ENCODE data around the gene ARSG. TPM values are rescaled to one million over a fixed set of nuclear protein-coding genes. Genes with fewer than 3 reads are reported as not detected.
"Not testable (repeated sequence)": the region's sequence is repeated elsewhere in the genome, so short reads cannot be mapped to it uniquely, and the experiment has no call there.

Gene ARSG
- total RNA-seq, 1 experiment from 2014 or later: 6.1 TPM

DNA sequence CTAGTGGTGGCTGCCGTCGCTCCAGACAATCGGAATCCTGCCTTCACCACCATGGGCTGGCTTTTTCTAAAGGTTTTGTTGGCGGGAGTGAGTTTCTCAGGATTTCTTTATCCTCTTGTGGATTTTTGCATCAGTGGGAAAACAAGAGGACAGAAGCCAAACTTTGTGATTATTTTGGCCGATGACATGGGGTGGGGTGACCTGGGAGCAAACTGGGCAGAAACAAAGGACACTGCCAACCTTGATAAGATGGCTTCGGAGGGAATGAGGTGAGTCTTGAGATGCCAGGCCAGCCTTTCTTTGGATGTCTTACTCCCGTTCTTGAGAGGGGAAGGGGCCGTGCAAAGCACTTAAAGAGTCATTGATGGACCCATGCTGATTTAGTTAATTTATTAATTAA, 16.1 kb downstream of the ARSG start:
- DNase-seq: no peak
- Mint-ChIP-seq H3K4me1 (ENCODE audit: low read depth, unreplicated experiment) (no peaks in the 10 kb centered on the region), H3K27ac (ENCODE audit: unreplicated experiment) (no peak overlapping the region), H3K36me3 (ENCODE audit: insufficient read depth, unreplicated experiment) (peaks cover 4% of the 10 kb centered on the region), H3K4me3 (ENCODE audit: unreplicated experiment) (no peak overlapping the region), H3K27me3 (ENCODE audit: insufficient read depth, unreplicated experiment) (no peaks in the 10 kb centered on the region), H3K9me3 (ENCODE audit: unreplicated experiment) (no peaks in the 10 kb centered on the region)
- no peaks in the 10 kb centered on the region for H3K4me1 ChIP-seq
- intact Hi-C loops (cut with micrococcal nuclease; ENCODE audit: unreplicated experiment): no loop called here
- no peaks in the 10 kb centered on the region for H3K27me3 ChIP-seq (replicated peaks; ENCODE audit: control insufficient read depth, insufficient read depth, low read length)
- POLR2A ChIA-PET: no interaction called here
- CTCF ChIA-PET: no interaction called here
- H3K9me3 ChIP-seq: no peaks in the 10 kb centered on the region
- TF ChIP-seq CTCF (IDR thresholded peaks at IDR 0.05; ENCODE audit: insufficient read depth in 1 of 2, low read depth in 1 of 2, low read length in 1 of 2, severe bottlenecking in 1 of 2, unreplicated experiment in 1 of 2): no peak
- no peak overlapping the region for H3K4me3 ChIP-seq (ENCODE audit: low read depth, low read length)
- no TSS peak for BruUV-seq (replicated peaks)
- H3K36me3 ChIP-seq (ENCODE audit: control insufficient read depth, insufficient read depth, low read length): no peaks in the 10 kb centered on the region

DNA sequence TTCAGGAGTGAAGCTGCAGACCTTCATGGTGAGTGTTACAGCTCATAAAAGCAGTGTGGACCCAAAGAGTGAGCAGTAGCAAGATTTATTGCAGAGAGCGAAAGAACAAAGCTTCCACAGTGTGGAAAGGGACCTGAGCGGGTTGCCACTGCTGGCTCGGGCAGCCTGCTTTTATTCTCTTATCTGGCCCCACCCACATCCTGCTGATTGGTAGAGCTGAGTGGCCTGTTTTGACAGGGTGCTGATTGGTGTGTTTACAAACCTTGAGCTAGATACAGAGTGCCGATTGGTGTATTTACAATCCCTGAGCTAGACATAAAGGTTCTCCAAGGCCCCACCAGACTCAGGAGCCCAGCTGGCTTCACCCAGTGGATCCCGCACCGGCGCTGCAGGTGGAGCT, 17.2 kb downstream of the ARSG start:
- H3K27me3 ChIP-seq (replicated peaks; ENCODE audit: control insufficient read depth, insufficient read depth, low read length); POLR2A ChIA-PET; H3K27ac Mint-ChIP-seq (ENCODE audit: unreplicated experiment); CTCF ChIA-PET; H3K4me1 ChIP-seq; H3K36me3 ChIP-seq (ENCODE audit: control insufficient read depth, insufficient read depth, low read length); H3K4me3 Mint-ChIP-seq (ENCODE audit: unreplicated experiment); H3K27me3 Mint-ChIP-seq (ENCODE audit: insufficient read depth, unreplicated experiment); intact Hi-C loops (cut with micrococcal nuclease; ENCODE audit: unreplicated experiment); H3K9me3 ChIP-seq; BruUV-seq (replicated peaks); H3K4me1 Mint-ChIP-seq (ENCODE audit: low read depth, unreplicated experiment); H3K4me3 ChIP-seq (ENCODE audit: low read depth, low read length); DNase-seq; H3K9me3 Mint-ChIP-seq (ENCODE audit: unreplicated experiment); H3K36me3 Mint-ChIP-seq (ENCODE audit: insufficient read depth, unreplicated experiment): not testable (repeated sequence)

GRCh38 chr17:68309066-68309670, 17.9 kb downstream of the ARSG start:
- intact Hi-C loops (cut with micrococcal nuclease; ENCODE audit: unreplicated experiment); CTCF ChIA-PET; DNase-seq; BruUV-seq (replicated peaks); H3K4me1 ChIP-seq; H3K9me3 Mint-ChIP-seq (ENCODE audit: unreplicated experiment); H3K36me3 ChIP-seq (ENCODE audit: control insufficient read depth, insufficient read depth, low read length); H3K4me3 ChIP-seq (ENCODE audit: low read depth, low read length); H3K4me1 Mint-ChIP-seq (ENCODE audit: low read depth, unreplicated experiment); POLR2A ChIA-PET; H3K27me3 ChIP-seq (replicated peaks; ENCODE audit: control insufficient read depth, insufficient read depth, low read length); H3K27me3 Mint-ChIP-seq (ENCODE audit: insufficient read depth, unreplicated experiment); H3K4me3 Mint-ChIP-seq (ENCODE audit: unreplicated experiment); H3K9me3 ChIP-seq; H3K27ac Mint-ChIP-seq (ENCODE audit: unreplicated experiment); H3K36me3 Mint-ChIP-seq (ENCODE audit: insufficient read depth, unreplicated experiment): not testable (repeated sequence)

GRCh38 chr17:68310152-68310551, 18.9 kb downstream of the ARSG start:
- no peak overlapping the region for H3K4me3 ChIP-seq (ENCODE audit: low read depth, low read length)
- Mint-ChIP-seq H3K27me3 (ENCODE audit: insufficient read depth, unreplicated experiment) (no peaks in the 10 kb centered on the region), H3K36me3 (ENCODE audit: insufficient read depth, unreplicated experiment) (peaks cover 4% of the 10 kb centered on the region), H3K4me1 (ENCODE audit: low read depth, unreplicated experiment) (no peaks in the 10 kb centered on the region), H3K4me3 (ENCODE audit: unreplicated experiment) (no peak overlapping the region), H3K9me3 (ENCODE audit: unreplicated experiment) (no peaks in the 10 kb centered on the region), H3K27ac (ENCODE audit: unreplicated experiment) (no peak overlapping the region)
- no peaks in the 10 kb centered on the region for H3K27me3 ChIP-seq (replicated peaks; ENCODE audit: control insufficient read depth, insufficient read depth, low read length)
- DNase-seq: no peak
- ChIA-PET POLR2A (no interaction called here), CTCF (no interaction called here)
- no peaks in the 10 kb centered on the region for H3K36me3 ChIP-seq (ENCODE audit: control insufficient read depth, insufficient read depth, low read length)
- TF ChIP-seq CTCF (IDR thresholded peaks at IDR 0.05; ENCODE audit: insufficient read depth in 1 of 2, low read depth in 1 of 2, low read length in 1 of 2, severe bottlenecking in 1 of 2, unreplicated experiment in 1 of 2): no peak
- intact Hi-C loops (cut with micrococcal nuclease; ENCODE audit: unreplicated experiment): no loop called here
- H3K4me1 ChIP-seq: no peaks in the 10 kb centered on the region
- no peaks in the 10 kb centered on the region for H3K9me3 ChIP-seq
- no TSS peak for BruUV-seq (replicated peaks)

Data from Caco-2 (cell line).